Activated CD8-positive, alpha-beta T cell treated with anti-CD3 and anti-CD28 coated beads for 36 hours (primary cell): ENCODE measurements around the gene SLU7. TPM values are rescaled to one million over a fixed set of nuclear protein-coding genes. Genes with fewer than 3 reads are reported as not detected.

ENCODE experiments used
- ATAC-seq: fragments of 200-7000 bp; cut with Tn5 transposase; one replicate; pipeline ENCODE4 v1.10.0; 2021; ENCODE audit warnings: mild to moderate bottlenecking, moderate library complexity
- CTCF ChIA-PET: fragments of 350-600 bp; sonication (Branson Sonifier 250); formaldehyde crosslinking; loops from one replicate; lab custom pipeline; 2021; ENCODE audit warnings: antibody characterized with exemption; lab: Charles Lee
- POLR2A ChIA-PET: fragments of 350-600 bp; sonication (Branson Sonifier 250); formaldehyde crosslinking; loops from one replicate; lab custom pipeline; 2021; ENCODE audit warnings: antibody characterized with exemption; lab: Charles Lee
- DNase-seq: peaks from one replicate; pipeline ENCODE4 v3.0.0-alpha.2; 2020
- H3K27ac Mint-ChIP-seq: one replicate; pipeline ENCODE4 v1.8.0; 2021; ENCODE audit warnings: mild to moderate bottlenecking, mixed read lengths
- H3K27me3 Mint-ChIP-seq: one replicate; pipeline ENCODE4 v1.8.0; 2021; ENCODE audit warnings: mixed read lengths
- H3K36me3 Mint-ChIP-seq: one replicate; pipeline ENCODE4 v1.8.0; 2021; ENCODE audit warnings: low read depth, mixed read lengths
- H3K4me1 Mint-ChIP-seq: one replicate; pipeline ENCODE4 v1.8.0; 2021; ENCODE audit warnings: low read depth, mixed read lengths
- H3K4me3 Mint-ChIP-seq: one replicate; pipeline ENCODE4 v1.8.0; 2021; ENCODE audit warnings: mild to moderate bottlenecking, moderate library complexity, mixed read lengths
- H3K9me3 Mint-ChIP-seq: one replicate; pipeline ENCODE4 v1.8.0; 2021; ENCODE audit warnings: mixed read lengths
- CTCF ChIP-seq: fragments of 200-600 bp; IDR thresholded peaks from one replicate; pipeline ENCODE4 v1.8.0; 2022; ENCODE audit warnings: antibody characterized with exemption, mild to moderate bottlenecking
- intact Hi-C: fragments of 100-400 bp; cut with micrococcal nuclease; formaldehyde crosslinking; loops from one replicate; pipeline ENCODE4 v1.10.0; 2022
- total RNA-seq, 2 experiments: library from RNA; stranded (reverse); gene quantifications; one replicate each; pipeline ENCODE4 v1.2.3, GENCODE V29; 2021

SLU7 gene
- total RNA-seq, 2 experiments from 2014 or later: 38.4 to 40.9 TPM

GRCh38 chr5:160423099-160423498, 4.2 kb upstream of the SLU7 start:
- H3K36me3 Mint-ChIP-seq: peaks cover 44% of the 10 kb centered on the region
- H3K4me1 Mint-ChIP-seq: peaks cover 47% of the 10 kb centered on the region
- peak overlapping the region; percentile 93 for H3K4me3 Mint-ChIP-seq
- intact Hi-C loops: loop anchor here (2.0 kb wide), 1 partner anchor 304 kb away; the partner anchor contains the start of gene PWWP2A
- ChIA-PET CTCF (interaction anchor here (1.1 to 8.9 kb wide), 3 partner anchors 15 to 85 kb away, joined by 5 to 107 read pairs (median 5); no protein-coding TSS in a partner anchor), POLR2A (interaction anchor here (1.5 kb wide), 1 partner anchor 13 kb away, joined by 6 read pairs; no protein-coding TSS in a partner anchor)
- DNase-seq (no peak), ATAC-seq (no peak)
- no peaks in the 10 kb centered on the region for H3K9me3 Mint-ChIP-seq
- no peak overlapping the region for H3K27ac Mint-ChIP-seq
- H3K27me3 Mint-ChIP-seq: no peaks in the 10 kb centered on the region
- no peak for TF ChIP-seq CTCF

GRCh38 chr5:160421625-160422258, 2.9 kb upstream of the SLU7 start, which contains the start of gene PTTG1:
Gene PTTG1 (plus strand): TSS chr5:160421855. CDS start chr5:160422313, 458 bp downstream.
- Mint-ChIP-seq H3K36me3 (peaks cover 39% of the 10 kb centered on the region), H3K27ac (peak within 1 kb of the TSS; percentile 89), H3K4me3 (peak within 1 kb of the TSS; percentile 93), H3K9me3 (no peaks in the 10 kb centered on the region), H3K27me3 (no peaks in the 10 kb centered on the region), H3K4me1 (peaks cover 55% of the 10 kb centered on the region)
- ChIA-PET CTCF (interaction anchor here (1.0 to 8.9 kb wide), 2 partner anchors 17 to 68 kb away, joined by 3 to 107 read pairs; no protein-coding TSS in a partner anchor), POLR2A (interaction anchor here (0.8 to 1.5 kb wide), 3 partner anchors 9 to 85 kb away, joined by 3 to 6 read pairs (median 3); no protein-coding TSS in a partner anchor)
- intact Hi-C loops: loop anchor here (2.0 kb wide), 1 partner anchor 303 kb away; the partner anchor contains the start of gene PWWP2A
- DNase-seq (peak; percentile 95), ATAC-seq (peak; percentile 75)
- TF ChIP-seq CTCF: no peak

- DNase-seq (no peak), ATAC-seq (no peak)
- H3K4me3 Mint-ChIP-seq: peak overlapping the region; percentile 88
- no peaks in the 10 kb centered on the region for H3K9me3 Mint-ChIP-seq
- TF ChIP-seq CTCF: no peak
- peaks cover 36% of the 10 kb centered on the region for H3K36me3 Mint-ChIP-seq
- POLR2A ChIA-PET: interaction anchor here (0.6 to 1.1 kb wide), 2 partner anchors 411 to 1566 kb away, joined by 3 read pairs; partner anchors contain the start of gene TTC1
- peaks cover 62% of the 10 kb centered on the region for H3K4me1 Mint-ChIP-seq
- H3K27me3 Mint-ChIP-seq: no peaks in the 10 kb centered on the region
- CTCF ChIA-PET: interaction anchor here (0.7 to 8.9 kb wide), 2 partner anchors 18 to 34 kb away, joined by 4 to 107 read pairs; no protein-coding TSS in a partner anchor
- intact Hi-C loops: no loop called here
- peak overlapping the region; percentile 93 for H3K27ac Mint-ChIP-seq
These were observed 1.4 kb upstream of the SLU7 start for GRCh38 chr5:160420331-160420610.

- TF ChIP-seq CTCF: no peak
- H3K27ac Mint-ChIP-seq: peak overlapping the region; percentile 93
- ChIA-PET POLR2A (interaction anchor here (0.9 to 1.5 kb wide), 5 partner anchors 9 to 410 kb away, joined by 3 to 8 read pairs (median 6); partner anchors contain the start of gene TTC1), CTCF (interaction anchor here (0.7 to 8.9 kb wide), 2 partner anchors 19 to 34 kb away, joined by 4 to 107 read pairs; no protein-coding TSS in a partner anchor)
- H3K4me3 Mint-ChIP-seq: peak overlapping the region; percentile 88
- no peak for DNase-seq
- peaks cover 30% of the 10 kb centered on the region for H3K36me3 Mint-ChIP-seq
- intact Hi-C loops: no loop called here
- H3K27me3 Mint-ChIP-seq: no peaks in the 10 kb centered on the region
- no peaks in the 10 kb centered on the region for H3K9me3 Mint-ChIP-seq
- ATAC-seq: no peak
- H3K4me1 Mint-ChIP-seq: peaks cover 57% of the 10 kb centered on the region
These were observed 813 bp upstream of the SLU7 start for GRCh38 chr5:160419458-160420330.
